ENCODE data around the gene RALA. TPM values are rescaled to one million over a fixed set of nuclear protein-coding genes. Genes with fewer than 3 reads are reported as not detected.
A peak's percentile ranks its signal among the peaks of the same experiment; 100 is the strongest.
"Not testable (repeated sequence)": the region's sequence is repeated elsewhere in the genome, so short reads cannot be mapped to it uniquely, and the experiment has no call there.

RALA gene
- total and polyA plus RNA-seq, 2 of the 13 experiments (the other 11 are each of a cell fraction or from before 2014, with no cell fraction given): 11.8 to 19.5 TPM

GRCh38 chr7:39753237-39753636, 129.9 kb downstream of the RALA start:
- POLR2A ChIA-PET; H3K9me3 ChIP-seq (ENCODE audit: low read length); H3K27me3 ChIP-seq (ENCODE audit: control insufficient read depth in 1 of 2, insufficient read depth in 2 of 2, low read length in 2 of 2); H3K36me3 ChIP-seq (replicated peaks in 1 of 2; ENCODE audit: control insufficient read depth in 1 of 2, insufficient read depth in 2 of 2, low read length in 2 of 2); H3K9ac ChIP-seq (ENCODE audit: insufficient read depth, low read depth, low read length); H3K27ac ChIP-seq (ENCODE audit: extremely low read length, insufficient read depth, low read length); H2AFZ ChIP-seq (ENCODE audit: low read length); DNase-seq (ENCODE audit: low spot score); intact Hi-C loops (cut with micrococcal nuclease; ENCODE audit: unreplicated experiment); ATAC-seq; H3K4me2 ChIP-seq (ENCODE audit: low read depth, low read length); BruUV-seq (replicated peaks); H3K79me2 ChIP-seq (ENCODE audit: insufficient read depth, low read length); H4K20me1 ChIP-seq (ENCODE audit: insufficient read depth, low read length); FAIRE-seq; CTCF ChIA-PET (ENCODE audit: low intra/inter-chr PET ratio, low total read pairs); H3K4me3 ChIP-seq (replicated peaks in 1 of 3; ENCODE audit: insufficient read depth in 1 of 3, low read depth in 2 of 3, low read length in 3 of 3); in situ Hi-C loops (cut with HindIII; ENCODE audit: extremely low pct_ligation_motif_present, low pct_unique_long_range_greater_than_20kb): not testable (repeated sequence)
- H3K4me1 ChIP-seq (ENCODE audit: insufficient read depth, low read length): peaks cover 34% of the 10 kb centered on the region
- 99% methylated on average over 5 of the region's 5 CpGs for WGBS (ENCODE audit: low lambda C conversion rate)
- peak; percentile 50; the same call in 1 of the 2 replicates for TF ChIP-seq NFYB (CRISPR knock-in tag; IDR thresholded peaks at IDR 0.05)

GRCh38 chr7:39753823-39754325, 130.5 kb downstream of the RALA start:
- H3K4me1 ChIP-seq (ENCODE audit: insufficient read depth, low read length): peaks cover 34% of the 10 kb centered on the region
- ATAC-seq (no peak), DNase-seq (ENCODE audit: low spot score) (no peak), FAIRE-seq (no peak)
- no peak overlapping the region for H2AFZ ChIP-seq (ENCODE audit: low read length)
- no peak overlapping the region for H3K9ac ChIP-seq (ENCODE audit: insufficient read depth, low read depth, low read length)
- WGBS (ENCODE audit: low lambda C conversion rate): 90% methylated on average over 2 of the region's 29 CpGs
- H3K4me2 ChIP-seq (ENCODE audit: low read depth, low read length): no peak overlapping the region
- H3K9me3 ChIP-seq (ENCODE audit: low read length): 0 out of 2 replicates have a peak, but pooled peaks cover 5% of the 10 kb centered on the region
- BruUV-seq (replicated peaks): no TSS peak
- no peaks in the 10 kb centered on the region for H3K36me3 ChIP-seq (replicated peaks in 1 of 2; ENCODE audit: control insufficient read depth in 1 of 2, insufficient read depth in 2 of 2, low read length in 2 of 2)
- peaks cover 0 to 3% of the 10 kb centered on the region in 2 experiments; a peak in 1 of 5 replicates for H3K27me3 ChIP-seq (ENCODE audit: control insufficient read depth in 1 of 2, insufficient read depth in 2 of 2, low read length in 2 of 2)
- H3K79me2 ChIP-seq (ENCODE audit: insufficient read depth, low read length): no peaks in the 10 kb centered on the region
- POLR2A ChIA-PET: no interaction called here
- H4K20me1 ChIP-seq (ENCODE audit: insufficient read depth, low read length): no peaks in the 10 kb centered on the region
- TF ChIP-seq ZNF143 (CRISPR knock-in tag; IDR thresholded peaks at IDR 0.05) (no peak), ZNF207 (IDR thresholded peaks at IDR 0.05; ENCODE audit: borderline replicate concordance) (no peak), ZC3H4 (CRISPR knock-in tag; IDR thresholded peaks at IDR 0.05; ENCODE audit: borderline replicate concordance) (no peak), HCFC1 (IDR thresholded peaks at IDR 0.05; ENCODE audit: low read depth, low read length) (no peak), BRF2 (CRISPR knock-in tag; IDR thresholded peaks at IDR 0.05) (no peak), ZIK1 (CRISPR knock-in tag; IDR thresholded peaks at IDR 0.05; ENCODE audit: borderline replicate concordance, low read depth) (no peak), MAFF (IDR thresholded peaks at IDR 0.05; ENCODE audit: low read depth, low read length) (no peak)
- CTCF ChIA-PET (ENCODE audit: low intra/inter-chr PET ratio, low total read pairs): no interaction called here
- intact Hi-C loops (cut with micrococcal nuclease; ENCODE audit: unreplicated experiment): no loop called here
- H3K27ac ChIP-seq (ENCODE audit: extremely low read length, insufficient read depth, low read length): no peak overlapping the region
- no peak overlapping the region for H3K4me3 ChIP-seq (replicated peaks in 1 of 3; ENCODE audit: insufficient read depth in 1 of 3, low read depth in 2 of 3, low read length in 3 of 3)
- in situ Hi-C loops (cut with HindIII; ENCODE audit: extremely low pct_ligation_motif_present, low pct_unique_long_range_greater_than_20kb): no loop called here
